ENCODE data around the gene DSTN.
"Not testable (repeated sequence)": the region's sequence is repeated elsewhere in the genome, so short reads cannot be mapped to it uniquely, and the experiment has no call there.

The DSTN gene

DNA sequence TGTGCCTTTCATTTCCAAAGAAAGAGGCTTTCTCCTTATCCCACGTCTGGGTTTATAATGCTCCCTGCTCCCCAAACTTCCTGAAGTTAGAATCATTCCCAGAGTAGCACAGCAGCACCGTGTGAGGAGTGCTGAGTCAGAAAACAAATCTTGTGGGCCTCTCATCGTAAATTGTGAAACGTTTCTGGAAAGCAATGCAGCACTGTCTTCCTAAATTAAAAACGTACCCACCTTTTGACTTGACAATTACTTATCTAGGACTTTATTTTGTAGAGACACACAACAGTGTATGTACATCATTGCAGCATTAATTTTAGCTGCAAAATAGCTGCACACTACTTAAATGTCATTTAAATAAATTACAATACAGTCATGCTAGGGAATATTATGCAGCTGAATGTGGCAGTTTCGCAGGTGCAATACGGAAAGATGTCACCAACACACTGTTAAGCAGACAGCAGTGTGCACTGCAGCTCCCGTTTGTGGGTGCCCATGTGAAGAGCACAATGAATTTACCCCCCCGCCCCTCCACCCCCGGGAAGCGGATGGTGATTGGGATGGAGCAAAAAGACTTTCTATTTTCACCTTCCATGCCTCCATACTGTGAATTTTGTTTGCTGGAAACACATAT, 81.4 kb downstream of the DSTN start:
- no peak for DNase-seq (ENCODE audit: low read depth)

DNA sequence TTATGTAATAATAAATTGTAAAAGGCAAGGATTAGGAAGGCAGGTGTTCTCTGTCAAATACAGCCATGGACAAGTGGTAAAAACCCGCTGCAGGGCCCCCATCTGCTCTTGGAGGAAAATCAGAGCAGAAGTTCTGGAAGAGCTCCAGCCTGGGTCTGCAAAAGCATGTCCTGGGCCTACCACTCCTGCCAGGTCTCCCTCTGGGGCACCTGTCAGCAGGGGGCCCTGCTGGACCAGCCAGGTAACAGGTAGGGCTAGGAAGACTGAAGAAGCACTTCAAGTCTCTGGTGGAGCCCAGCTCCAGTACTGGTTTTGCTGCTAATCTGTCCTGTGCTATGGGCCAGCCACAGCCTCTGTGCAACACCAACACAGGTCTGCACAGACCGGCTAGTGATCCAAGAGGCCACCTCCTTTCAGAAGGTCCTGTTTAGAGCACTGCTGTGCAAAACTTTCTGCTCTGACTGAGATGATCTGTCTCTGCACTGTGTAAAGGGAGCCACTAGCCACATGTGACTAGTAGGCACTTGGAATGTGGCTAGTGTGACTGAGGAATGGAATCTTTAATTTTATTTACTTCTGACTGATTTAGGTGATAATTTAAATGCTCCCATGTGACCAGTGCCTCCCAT, 82.0 kb downstream of the DSTN start:
- DNase-seq (ENCODE audit: low read depth) = no peak

DNA sequence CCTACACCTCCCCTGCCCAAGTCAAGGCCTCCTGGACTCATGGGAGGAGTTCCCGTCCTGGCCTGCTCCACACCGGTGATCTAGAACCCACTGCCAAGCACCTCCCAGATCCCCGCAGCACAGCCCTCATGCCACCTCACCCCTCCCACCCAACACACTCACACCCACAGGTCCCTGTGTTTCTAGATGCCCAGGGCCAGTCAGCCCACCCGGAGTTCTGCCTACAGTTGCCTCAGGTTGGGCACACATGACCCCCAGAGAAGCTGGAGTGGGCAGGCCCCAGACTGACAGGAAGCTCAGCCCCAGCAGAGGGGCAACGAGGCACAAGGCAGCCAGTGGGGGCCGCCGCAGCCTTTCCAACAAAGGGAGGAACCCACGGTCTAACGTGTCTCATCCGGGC, 82.5 kb downstream of the DSTN start:
- DNase-seq (ENCODE audit: low read depth) = no peak

DNA sequence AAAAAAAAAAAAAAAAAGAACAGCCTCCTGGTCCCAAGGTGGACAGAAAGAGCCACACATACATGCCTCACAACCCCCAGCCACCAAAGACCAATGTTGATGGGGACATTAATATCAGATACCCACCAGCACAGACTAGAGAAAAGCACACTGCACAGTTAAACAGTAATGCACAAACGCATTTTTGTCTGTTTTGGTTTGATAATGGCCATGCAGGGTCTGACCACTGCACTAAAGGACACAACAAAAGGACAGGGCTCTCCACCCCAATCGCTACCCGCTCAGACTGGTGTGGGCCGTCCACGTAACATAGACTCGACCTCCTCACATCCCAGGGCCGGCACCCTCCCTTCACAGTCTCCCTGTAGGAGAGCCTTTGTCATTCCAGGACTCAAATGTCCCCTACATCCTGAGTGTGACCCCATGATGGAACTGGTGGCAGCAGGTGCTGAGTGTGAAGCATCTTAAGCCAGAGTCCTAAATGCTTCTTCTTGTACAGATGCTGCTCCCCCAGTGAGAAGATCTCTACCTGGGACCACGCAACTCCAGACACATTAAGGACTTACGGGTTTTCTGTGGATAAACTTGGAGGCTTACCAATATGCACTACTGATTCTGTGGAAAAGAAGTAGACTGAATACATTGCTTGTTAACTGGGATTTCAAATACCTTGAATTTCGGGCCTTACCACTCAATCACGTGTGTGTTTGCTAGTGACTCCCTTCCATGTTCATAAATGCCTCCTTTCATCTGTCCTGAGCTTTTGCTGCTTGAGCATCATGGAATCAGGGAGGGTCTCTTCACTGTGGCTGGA, 84.2 kb downstream of the DSTN start:
- no peak for DNase-seq (ENCODE audit: low read depth)

DNA sequence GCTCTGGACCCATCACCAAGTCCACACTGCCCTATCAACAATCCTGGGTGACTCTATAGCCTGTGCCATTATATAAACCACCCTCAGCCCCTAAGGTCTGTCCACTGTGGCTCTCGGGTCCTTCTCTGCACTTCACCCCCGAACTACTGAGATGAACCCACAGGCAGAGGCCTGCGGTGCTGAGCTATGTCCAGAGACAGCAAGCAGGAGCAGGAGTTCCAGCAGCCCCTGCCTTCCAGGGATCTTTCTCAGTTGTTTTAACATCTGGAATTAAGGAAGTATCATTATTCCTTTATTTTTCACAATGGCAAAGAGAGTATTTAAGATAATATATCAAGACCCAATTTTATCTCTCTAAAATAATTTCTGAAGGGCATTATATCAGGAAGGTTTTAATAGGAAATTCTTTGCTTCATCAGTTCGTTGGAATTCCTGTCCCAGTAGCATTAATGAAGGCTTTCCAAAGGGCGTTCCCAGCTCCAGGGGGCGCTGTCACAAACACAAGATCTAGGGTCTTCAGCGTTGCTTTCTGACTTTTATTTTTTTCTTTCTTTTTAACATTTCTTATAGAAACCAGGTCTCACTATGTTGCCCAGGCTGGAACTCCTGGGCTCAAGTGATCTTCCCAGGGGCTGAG, 84.9 kb downstream of the DSTN start:
- no peak for DNase-seq (ENCODE audit: low read depth)

DNA sequence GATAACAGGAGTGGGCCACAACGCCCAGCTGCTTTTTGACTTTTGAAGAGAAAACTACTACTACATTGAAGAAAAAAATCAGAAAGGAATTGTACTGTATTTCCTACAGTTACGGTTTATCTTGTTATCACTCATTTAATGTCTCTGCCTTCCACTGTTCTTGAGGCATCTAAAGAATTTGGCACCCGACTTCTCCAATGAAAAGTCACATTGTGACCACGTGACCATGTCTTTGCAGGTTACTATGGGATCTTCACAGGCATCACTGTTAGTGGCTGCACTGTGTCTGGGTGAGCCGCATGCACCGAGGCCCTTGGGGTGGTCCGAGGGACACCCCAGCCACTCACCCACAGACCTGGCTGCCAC, 85.4 kb downstream of the DSTN start:
- DNase-seq (ENCODE audit: low read depth) = no peak

DNA sequence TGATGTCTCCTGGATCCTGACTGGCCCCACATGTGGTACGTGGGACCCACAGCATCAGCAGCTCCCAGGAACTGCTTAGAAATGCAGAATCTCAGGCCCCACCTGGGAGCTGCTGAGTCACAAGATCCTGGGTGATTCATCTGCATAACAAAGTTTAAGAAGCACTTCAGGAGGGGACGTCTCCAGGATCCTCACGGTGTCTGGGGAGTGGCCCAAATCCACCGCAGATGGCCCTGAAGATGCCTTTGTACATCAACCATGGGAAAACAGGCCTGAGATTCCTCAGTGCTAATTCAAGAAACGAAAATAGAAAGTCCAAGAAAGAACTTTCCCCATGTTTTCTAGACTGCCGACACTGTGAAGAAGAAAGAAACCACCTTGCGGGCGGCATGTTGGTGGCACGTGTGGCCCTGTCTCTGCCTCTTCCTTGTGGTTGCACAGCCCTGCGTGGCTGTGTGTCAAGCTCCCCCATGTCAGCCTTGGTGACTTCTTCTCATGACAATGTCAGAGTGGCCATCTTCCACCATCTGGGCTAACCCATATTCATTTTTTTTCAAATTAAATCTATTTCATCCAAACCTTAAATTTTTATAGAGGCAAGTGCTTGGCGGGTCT, 86.1 kb downstream of the DSTN start:
- no peak for DNase-seq (ENCODE audit: low read depth)

DNA sequence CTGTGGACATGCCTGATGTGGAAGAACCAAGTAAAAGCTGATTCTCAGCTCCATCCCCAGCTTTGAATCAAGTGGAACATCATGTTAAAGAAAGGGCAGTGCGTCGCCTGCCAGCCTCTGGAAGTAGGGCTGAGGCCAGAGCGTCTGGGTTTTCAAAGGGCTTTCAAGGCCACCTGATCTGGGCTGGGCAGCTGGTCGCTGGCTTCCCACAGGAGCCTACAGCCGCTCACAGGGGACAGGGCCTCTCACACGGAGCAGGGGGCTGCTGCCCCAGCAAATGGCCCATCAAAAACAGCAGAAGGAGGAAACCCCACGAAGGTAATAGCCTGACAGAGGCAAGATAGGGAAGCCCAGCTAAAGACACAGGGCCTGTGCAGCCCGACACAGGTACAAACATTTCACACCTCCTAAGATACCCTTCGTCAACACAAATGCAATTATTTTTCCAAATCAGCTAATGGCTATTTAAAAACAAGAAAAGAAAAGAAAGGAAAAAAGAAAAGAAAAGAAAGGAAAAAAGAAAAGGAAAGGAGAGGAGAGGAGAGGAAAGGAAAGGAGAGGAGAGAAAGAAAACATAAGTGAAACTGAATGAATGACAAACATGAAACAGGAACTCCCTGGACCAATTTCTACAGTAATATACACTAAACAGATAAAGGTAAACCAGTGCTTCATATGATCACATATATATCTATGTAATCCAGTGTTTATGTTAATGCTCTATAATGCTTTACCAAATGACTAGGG, 87.4 kb downstream of the DSTN start:
- DNase-seq (ENCODE audit: low read depth) = no peak

DNA sequence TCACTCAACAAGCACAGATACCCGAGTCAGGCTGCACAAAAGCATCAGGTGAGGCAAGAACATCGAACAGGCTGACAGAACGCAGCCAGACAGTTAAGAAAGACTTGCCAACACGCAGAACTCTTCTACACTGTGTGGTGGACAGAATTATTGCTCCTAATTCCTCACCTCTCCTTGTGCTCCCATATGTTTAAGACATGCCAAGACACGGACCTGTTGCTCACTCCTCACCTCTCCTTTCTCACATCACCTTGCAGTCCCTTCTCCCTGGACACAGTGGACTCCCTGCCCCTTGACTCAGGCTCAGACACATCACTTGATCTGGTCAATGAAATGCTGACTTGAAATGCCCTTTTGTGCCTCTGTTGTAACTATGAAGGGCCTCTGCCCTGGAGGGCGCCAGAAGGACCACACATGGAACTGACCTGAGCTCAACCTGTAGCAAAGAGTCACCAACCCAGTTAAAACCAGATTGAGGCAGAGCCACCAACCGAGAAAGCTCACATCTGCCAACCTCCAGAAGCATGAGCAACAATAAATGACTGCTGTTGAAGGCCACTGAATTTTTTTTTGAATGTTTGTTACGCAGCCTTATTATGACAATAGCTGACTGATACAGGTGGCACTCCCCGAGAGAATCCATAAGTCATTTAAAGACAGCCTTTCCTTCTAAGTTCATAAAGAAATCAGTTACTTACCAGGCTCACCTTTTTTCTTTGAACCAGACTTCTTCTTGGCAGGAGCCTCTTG, 88.2 kb downstream of the DSTN start:
- no peak for DNase-seq (ENCODE audit: low read depth)

DNA sequence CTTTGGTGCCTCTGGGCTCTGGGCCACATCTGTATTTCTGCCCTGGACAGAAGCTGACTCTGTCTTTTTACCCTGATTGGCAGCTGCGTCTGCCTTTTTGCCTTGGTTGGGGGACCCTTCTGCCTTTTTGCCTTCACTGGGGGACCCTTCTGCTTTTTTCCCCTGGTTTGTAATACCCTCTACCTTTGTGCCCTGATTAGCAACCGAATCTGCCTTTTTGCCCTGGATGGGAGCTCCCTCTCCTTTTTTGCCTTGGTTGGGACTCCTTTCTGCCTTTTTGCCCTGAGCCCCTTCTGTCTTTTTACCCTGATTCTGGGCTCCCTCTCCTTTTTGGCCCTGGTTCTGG, 88.7 kb downstream of the DSTN start:
- DNase-seq (ENCODE audit: low read depth) = no peak

DNA sequence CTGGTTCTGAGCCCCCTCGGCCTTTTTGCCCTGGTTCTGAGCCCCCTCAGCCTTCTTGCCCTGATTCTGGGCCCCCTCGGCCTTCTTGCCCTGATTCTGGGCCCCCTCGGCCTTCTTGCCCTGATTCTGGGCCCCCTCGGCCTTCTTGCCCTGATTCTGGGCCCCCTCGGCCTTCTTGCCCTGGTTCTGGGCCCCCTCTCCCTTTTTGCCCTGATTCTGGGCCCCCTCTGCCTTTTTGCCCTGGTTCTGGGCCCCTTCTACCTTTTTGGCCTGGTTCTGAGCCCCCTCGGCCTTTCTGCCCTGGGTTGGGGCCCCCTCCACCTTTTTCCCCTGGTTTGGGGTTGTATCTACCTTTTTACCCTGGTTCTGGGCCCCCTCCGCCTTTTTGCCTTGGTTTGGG, 89.5 kb downstream of the DSTN start:
- not testable (repeated sequence) for DNase-seq (ENCODE audit: low read depth)
